Stomach smooth muscle (tissue), 2 donors: ENCODE data around the gene USP49.
"Not testable (repeated sequence)": the region's sequence is repeated elsewhere in the genome, so short reads cannot be mapped to it uniquely, and the experiment has no call there.

Experiments
- H3K27ac ChIP-seq: one replicate; pipeline ENCODE4 v1.7.0; 2013; ENCODE audit warnings: mild to moderate bottlenecking, low read length, inconsistent platforms
- H3K27me3 ChIP-seq, 2 donors: one replicate each; pipeline ENCODE4 v1.7.0; 2013; ENCODE audit warnings: low read length in 2 of 2; ENCODE audit not compliant: insufficient read depth in 2 of 2, control insufficient read depth in 1 of 2
- H3K36me3 ChIP-seq, 2 donors: one replicate each; pipeline ENCODE4 v1.7.0; 2013; ENCODE audit warnings: low read length in 2 of 2; ENCODE audit not compliant: control insufficient read depth in 2 of 2, insufficient read depth in 2 of 2
- H3K4me1 ChIP-seq: one replicate; pipeline ENCODE4 v1.7.0; 2013; ENCODE audit warnings: low read length; ENCODE audit not compliant: control insufficient read depth, insufficient read depth
- H3K4me3 ChIP-seq, 2 donors: one replicate each; pipeline ENCODE4 v1.7.0; 2013; ENCODE audit warnings: low read length in 2 of 2
- H3K9ac ChIP-seq, 2 donors: one replicate each; pipeline ENCODE4 v1.7.0; 2013; ENCODE audit warnings: low read length in 2 of 2, mild to moderate bottlenecking in 1 of 2
- H3K9me3 ChIP-seq, 2 donors: one replicate each; pipeline ENCODE4 v1.7.0; 2013; ENCODE audit warnings: low read length in 2 of 2; ENCODE audit not compliant: control insufficient read depth in 2 of 2
- donor health status: healthy.
- donor health status: Pancreatic carcinoma.

USP49 gene

GRCh38 chr6:41895300-41896233 is at the start of gene USP49:
Gene USP49 (minus strand): TSS chr6:41895375. CDS start chr6:41806983, 88,392 bp downstream.
- no peaks in the 10 kb centered on the region for H3K27me3 ChIP-seq
- no peaks in the 10 kb centered on the region for H3K36me3 ChIP-seq
- peak within 1 kb of the TSS; percentile 59 to 85 for H3K4me3 ChIP-seq
- H3K9ac ChIP-seq, result peak within 1 kb of the TSS; percentile 59 to 79
- H3K27ac ChIP-seq, result peak within 1 kb of the TSS; percentile 67
- no peaks in the 10 kb centered on the region for H3K9me3 ChIP-seq
- H3K4me1 ChIP-seq, result peaks cover 13% of the 10 kb centered on the region

DNA sequence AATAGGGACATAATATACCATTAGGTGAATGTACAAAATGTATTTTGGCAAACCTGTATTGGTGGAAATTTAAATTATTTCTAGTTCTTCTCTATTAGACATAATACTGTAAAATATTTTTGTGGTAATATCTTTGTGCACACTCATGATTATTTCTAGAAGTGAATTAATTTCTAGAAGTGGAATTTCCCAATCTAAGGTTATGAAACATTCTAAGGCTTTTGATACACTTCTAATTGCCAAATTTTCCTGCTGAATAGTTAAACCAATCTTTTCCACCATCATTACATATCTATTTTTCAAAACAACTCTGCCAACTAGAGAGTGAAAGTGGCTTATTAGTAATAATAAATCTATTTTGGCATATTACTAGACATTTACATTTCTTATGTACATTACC is 48.3 kb upstream of the USP49 start:
- peaks cover 34% of the 10 kb centered on the region for H3K4me1 ChIP-seq
- H3K4me3 ChIP-seq, result no peak overlapping the region
- no peaks in the 10 kb centered on the region for H3K9me3 ChIP-seq
- H3K27ac ChIP-seq, result no peak overlapping the region
- H3K27me3 ChIP-seq, result no peaks in the 10 kb centered on the region
- H3K36me3 ChIP-seq, result no peaks in the 10 kb centered on the region
- no peak overlapping the region for H3K9ac ChIP-seq

GRCh38 chr6:41942882-41943281 is 47.7 kb upstream of the USP49 start:
- H3K36me3 ChIP-seq, H3K27me3 ChIP-seq, H3K9ac ChIP-seq, H3K9me3 ChIP-seq, H3K4me3 ChIP-seq, H3K27ac ChIP-seq: not testable (repeated sequence)
- peaks cover 38% of the 10 kb centered on the region for H3K4me1 ChIP-seq

DNA sequence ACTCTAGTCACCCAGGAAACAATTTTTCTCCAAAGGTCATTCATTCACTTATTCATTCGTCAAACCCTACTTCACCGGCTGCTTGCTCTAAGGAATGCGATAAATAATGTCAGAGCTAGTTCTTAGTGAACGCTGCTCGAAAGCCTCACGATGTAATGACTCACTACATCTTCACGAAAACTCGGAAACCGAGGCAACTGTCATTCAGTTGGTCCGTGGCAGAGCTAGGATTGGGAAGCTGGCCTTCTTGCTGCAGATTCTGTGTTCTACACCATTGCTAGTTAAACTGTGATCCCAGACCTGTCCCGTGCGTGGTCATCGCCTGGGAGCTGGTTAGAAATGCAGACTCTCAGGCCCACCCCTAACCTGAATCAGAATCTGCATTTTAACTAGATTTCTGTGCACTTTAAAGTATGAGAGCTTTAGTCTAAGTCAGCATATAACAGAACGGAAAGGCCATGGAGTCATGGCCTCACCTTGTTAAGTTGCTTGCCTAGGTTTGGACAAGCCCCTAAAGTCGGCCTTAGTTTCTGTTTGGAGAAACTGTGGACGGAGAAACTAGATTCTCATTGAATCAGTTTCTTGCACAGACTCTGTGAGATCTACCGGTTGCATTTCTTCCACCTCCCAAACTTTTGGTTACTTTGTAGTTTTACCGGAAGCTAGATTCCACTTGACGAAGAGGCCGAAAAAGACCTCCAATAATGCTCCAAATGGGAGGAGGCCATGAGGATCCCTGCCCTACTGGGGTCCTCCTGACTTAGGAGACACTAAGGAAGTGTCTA is 47.1 kb upstream of the USP49 start:
- no peaks in the 10 kb centered on the region for H3K27me3 ChIP-seq
- peaks cover 40% of the 10 kb centered on the region for H3K4me1 ChIP-seq
- no peaks in the 10 kb centered on the region for H3K36me3 ChIP-seq

GRCh38 chr6:41941280-41942066 is 46.3 kb upstream of the USP49 start, which contains the start of gene CCND3:
Gene CCND3 (minus strand): TSS chr6:41941808. CDS start chr6:41941649, 159 bp downstream.
- Histone ChIP-seq H3K9ac (peak within 1 kb of the TSS; percentile 73 to 76), H3K4me3 (peak within 1 kb of the TSS; percentile 80 to 89), H3K9me3 (no peaks in the 10 kb centered on the region), H3K27ac (peak within 1 kb of the TSS; percentile 77), H3K36me3 (peaks cover 1 to 4% of the 10 kb centered on the region in 2 donors), H3K4me1 (peaks cover 45% of the 10 kb centered on the region), H3K27me3 (no peaks in the 10 kb centered on the region)

More for the DNA sequence above, 47.1 kb upstream of the USP49 start:
- peak overlapping the region; percentile 69 to 89 for H3K4me3 ChIP-seq
- H3K9me3 ChIP-seq, result no peaks in the 10 kb centered on the region
- H3K9ac ChIP-seq, result peak overlapping the region; percentile 51 to 73
- peak overlapping the region; percentile 77 for H3K27ac ChIP-seq

DNA sequence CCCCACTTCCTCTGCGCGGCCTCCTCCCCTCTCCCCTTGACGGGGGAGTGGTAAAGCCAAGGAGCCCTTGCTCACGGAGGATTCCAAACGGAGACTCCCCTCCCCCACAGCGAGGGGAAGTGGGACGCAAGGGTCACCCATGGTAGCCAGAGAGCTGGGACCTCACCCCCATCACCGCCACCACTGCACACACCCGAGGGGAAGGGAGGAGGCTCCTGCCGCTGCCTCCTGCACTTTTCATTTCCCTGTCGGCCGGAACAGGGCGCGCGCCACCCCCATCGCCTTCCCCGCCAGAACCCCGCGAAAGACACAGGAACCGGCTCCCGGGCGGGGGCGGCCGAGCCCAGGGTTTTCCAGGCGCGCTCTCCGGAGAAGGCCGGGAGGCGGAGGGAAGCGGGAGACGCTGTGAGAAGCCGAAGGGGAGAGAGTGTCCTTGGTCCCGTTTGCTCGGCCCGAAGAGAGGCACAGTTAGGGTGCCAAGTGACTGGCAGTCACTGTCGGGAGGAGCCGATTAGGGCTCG is 45.6 kb upstream of the USP49 start:
- peak overlapping the region; percentile 73 to 76 for H3K9ac ChIP-seq
- no peaks in the 10 kb centered on the region for H3K27me3 ChIP-seq
- no peaks in the 10 kb centered on the region for H3K9me3 ChIP-seq
- peak overlapping the region; percentile 41 for H3K27ac ChIP-seq
- H3K4me3 ChIP-seq, result peak overlapping the region; percentile 80 to 89
- H3K4me1 ChIP-seq, result peaks cover 51% of the 10 kb centered on the region
- peaks cover 4 to 6% of the 10 kb centered on the region in 2 donors for H3K36me3 ChIP-seq

DNA sequence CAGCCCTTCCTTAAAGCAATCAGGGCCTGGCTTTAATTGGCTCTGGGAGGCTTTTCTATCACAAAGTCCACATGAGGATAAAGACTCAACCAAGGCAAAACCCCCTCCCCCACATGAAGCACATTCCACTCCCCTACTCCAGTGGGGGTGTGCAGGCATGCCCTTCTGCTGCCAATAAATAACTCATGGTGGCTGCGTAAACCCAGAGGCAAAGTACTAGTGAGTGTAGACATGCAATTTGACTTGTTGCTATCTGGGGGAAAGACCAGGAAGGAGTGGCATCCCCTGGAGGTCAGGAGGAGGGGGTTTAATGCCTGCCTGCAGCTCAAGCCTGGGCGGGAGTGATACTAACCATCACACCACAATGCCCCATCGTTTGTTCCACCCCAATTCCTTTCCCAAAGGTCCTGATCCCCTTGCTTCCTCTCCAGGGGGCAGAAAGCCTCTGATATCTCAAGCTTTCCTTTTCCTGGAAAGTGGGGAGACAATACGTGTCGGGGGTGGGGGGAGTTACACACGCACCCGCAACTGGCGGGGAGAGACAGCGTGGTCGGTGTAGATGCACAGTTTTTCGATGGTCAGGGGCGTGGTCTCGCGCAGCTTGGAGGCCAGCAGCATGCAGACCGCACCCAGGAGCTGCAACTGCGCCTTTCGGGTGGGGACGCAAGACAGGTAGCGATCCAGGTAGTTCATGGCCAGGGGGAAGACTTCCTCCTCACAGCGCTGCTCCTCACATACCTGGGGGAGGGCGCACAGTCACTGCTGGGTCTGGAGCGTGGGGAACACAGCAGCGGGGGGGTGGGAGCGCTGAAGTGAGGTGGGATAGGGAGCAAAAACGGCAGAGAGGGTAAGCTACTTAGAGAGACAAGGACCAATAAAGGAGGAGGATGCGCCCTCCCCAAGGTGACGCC is 44.9 kb upstream of the USP49 start:
- Histone ChIP-seq H3K4me1 (peaks cover 51% of the 10 kb centered on the region), H3K4me3 (peak overlapping the region; percentile 80 to 89), H3K27ac (peak overlapping the region; percentile 53), H3K9ac (peak overlapping the region; percentile 62 to 76), H3K36me3 (peaks cover 8 to 12% of the 10 kb centered on the region in 2 donors), H3K9me3 (no peaks in the 10 kb centered on the region), H3K27me3 (no peaks in the 10 kb centered on the region)

- Histone ChIP-seq H3K9ac (peak overlapping the region in 1 of 2 donors; percentile 19), H3K4me1 (peaks cover 51% of the 10 kb centered on the region), H3K27ac (peak overlapping the region; percentile 53), H3K36me3 (peaks cover 15 to 20% of the 10 kb centered on the region in 2 donors), H3K9me3 (no peaks in the 10 kb centered on the region), H3K27me3 (no peaks in the 10 kb centered on the region), H3K4me3 (peak overlapping the region; percentile 80 to 89)
Measured at GRCh38 chr6:41939176-41939847, 44.1 kb upstream of the USP49 start.

- H3K36me3 ChIP-seq, result peaks cover 19 to 20% of the 10 kb centered on the region in 2 donors
- H3K9me3 ChIP-seq, result no peaks in the 10 kb centered on the region
- H3K27ac ChIP-seq, result peak overlapping the region; percentile 53
- H3K9ac ChIP-seq, result no peak overlapping the region
- peak overlapping the region in 1 of 2 donors; percentile 89 for H3K4me3 ChIP-seq
- H3K4me1 ChIP-seq, result peaks cover 51% of the 10 kb centered on the region
- no peaks in the 10 kb centered on the region for H3K27me3 ChIP-seq
Measured at GRCh38 chr6:41938590-41939175, 43.5 kb upstream of the USP49 start.
